Cardiac muscle cell (in vitro differentiated cells and primary cell): ENCODE results near the gene FCSK. TPM values are rescaled to one million over a fixed set of nuclear protein-coding genes. Genes with fewer than 3 reads are reported as not detected.
A peak's percentile ranks its signal among the peaks of the same experiment; 100 is the strongest.

Experiments
- DNase-seq, 2 donors: peaks; one replicate each; pipeline versions ENCODE4 v3.0.0 to v3.0.0-alpha.2; 2010 to 2017; ENCODE audit warnings: low read depth in 1 of 2, low spot score in 1 of 2
- H3K27ac ChIP-seq: fragments of 200-600 bp; sonication (generic); 2 replicates; pipeline ENCODE4 v1.5.1; 2016
- H3K27me3 ChIP-seq: fragments of 200-600 bp; sonication (generic); 2 replicates; pipeline ENCODE4 v1.6.0; 2016; ENCODE audit warnings: control low read depth
- H3K36me3 ChIP-seq: fragments of 200-600 bp; sonication (generic); 2 replicates; pipeline ENCODE4 v1.5.1; 2016; ENCODE audit warnings: control low read depth
- H3K4me1 ChIP-seq: fragments of 200-600 bp; sonication (generic); 2 replicates; pipeline ENCODE4 v1.8.1; 2017; ENCODE audit warnings: low read depth, mild to moderate bottlenecking, mixed run types
- H3K4me3 ChIP-seq: fragments of 200-600 bp; sonication (generic); 2 replicates; pipeline ENCODE4 v1.5.1; 2016; ENCODE audit warnings: mild to moderate bottlenecking
- H3K9me3 ChIP-seq: fragments of 200-600 bp; sonication (generic); 2 replicates; pipeline ENCODE4 v1.5.1; 2017; ENCODE audit warnings: low read depth, mild to moderate bottlenecking, control low read depth
- polyA plus RNA-seq: library from polyadenylated mRNA; unstranded; fragments of >200 nt; fragmentation: Nextera tagmentation; extraction: Ambion mirVana; gene quantifications from 2 replicates; pipeline ENCODE4 v1.2.1, GENCODE V29; 2016
- total RNA-seq: library from RNA; depleted of rRNA; stranded (reverse); fragments of >200 nt; gene quantifications from 2 replicates; pipeline ENCODE4 v1.2.3, GENCODE V29; 2016
- TF ChIP-seq, protein P1 (sequence below): IDR thresholded peaks from 2 replicates; pipeline ENCODE4 v1.5.1; 2012; ENCODE audit warnings: low read depth, mild to moderate bottlenecking, low read length

The FCSK gene
- total and polyA plus RNA-seq, 2 experiments from 2014 or later = 12.0 to 22.5 TPM

DNA sequence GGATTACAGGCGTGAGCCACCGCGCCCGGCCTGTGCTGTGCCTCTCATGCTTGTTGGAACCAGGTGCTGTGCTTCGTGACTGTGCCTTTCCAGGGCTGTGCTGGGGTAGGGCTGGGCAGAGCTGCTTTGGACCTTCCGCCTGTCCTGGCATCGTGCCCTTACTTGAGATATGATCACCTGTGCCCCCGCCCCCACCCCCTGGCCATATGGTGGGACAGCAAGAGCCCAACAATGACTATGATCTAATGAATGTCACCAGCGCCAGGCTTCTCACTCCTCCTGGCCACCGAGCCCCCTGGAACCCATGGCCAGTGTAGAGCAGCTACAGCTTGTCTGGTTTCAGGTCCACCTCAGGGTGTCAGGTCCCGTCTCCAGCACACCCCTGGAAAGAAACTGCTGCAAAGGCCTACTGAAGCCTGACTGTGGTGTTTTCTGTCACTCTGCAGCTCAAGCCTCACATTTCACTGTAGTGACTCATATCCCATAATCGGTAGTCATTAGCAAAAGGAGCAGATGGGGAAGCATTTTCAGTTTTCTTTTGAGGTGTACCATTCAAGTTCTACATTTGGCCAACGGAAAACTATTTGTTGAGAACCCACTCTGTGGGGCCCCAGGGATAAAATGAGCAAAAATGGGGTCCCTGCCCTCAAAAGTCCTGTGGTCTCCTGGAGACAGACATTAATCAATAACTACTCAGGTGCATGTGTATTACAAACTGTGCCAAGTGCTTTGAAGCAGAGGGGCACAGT lies 22.1 kb downstream of the FCSK start:
- no peak overlapping the region for H3K4me3 ChIP-seq
- H3K36me3 ChIP-seq = peaks cover 7% of the 10 kb centered on the region
- H3K27ac ChIP-seq = no peak overlapping the region
- H3K9me3 ChIP-seq = no peaks in the 10 kb centered on the region
- TF ChIP-seq, protein P1, sequence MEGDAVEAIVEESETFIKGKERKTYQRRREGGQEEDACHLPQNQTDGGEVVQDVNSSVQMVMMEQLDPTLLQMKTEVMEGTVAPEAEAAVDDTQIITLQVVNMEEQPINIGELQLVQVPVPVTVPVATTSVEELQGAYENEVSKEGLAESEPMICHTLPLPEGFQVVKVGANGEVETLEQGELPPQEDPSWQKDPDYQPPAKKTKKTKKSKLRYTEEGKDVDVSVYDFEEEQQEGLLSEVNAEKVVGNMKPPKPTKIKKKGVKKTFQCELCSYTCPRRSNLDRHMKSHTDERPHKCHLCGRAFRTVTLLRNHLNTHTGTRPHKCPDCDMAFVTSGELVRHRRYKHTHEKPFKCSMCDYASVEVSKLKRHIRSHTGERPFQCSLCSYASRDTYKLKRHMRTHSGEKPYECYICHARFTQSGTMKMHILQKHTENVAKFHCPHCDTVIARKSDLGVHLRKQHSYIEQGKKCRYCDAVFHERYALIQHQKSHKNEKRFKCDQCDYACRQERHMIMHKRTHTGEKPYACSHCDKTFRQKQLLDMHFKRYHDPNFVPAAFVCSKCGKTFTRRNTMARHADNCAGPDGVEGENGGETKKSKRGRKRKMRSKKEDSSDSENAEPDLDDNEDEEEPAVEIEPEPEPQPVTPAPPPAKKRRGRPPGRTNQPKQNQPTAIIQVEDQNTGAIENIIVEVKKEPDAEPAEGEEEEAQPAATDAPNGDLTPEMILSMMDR = no peak
- no peaks in the 10 kb centered on the region for H3K4me1 ChIP-seq
- DNase-seq = peak in 1 of 2 donors; percentile 67
- H3K27me3 ChIP-seq = no peaks in the 10 kb centered on the region

DNA sequence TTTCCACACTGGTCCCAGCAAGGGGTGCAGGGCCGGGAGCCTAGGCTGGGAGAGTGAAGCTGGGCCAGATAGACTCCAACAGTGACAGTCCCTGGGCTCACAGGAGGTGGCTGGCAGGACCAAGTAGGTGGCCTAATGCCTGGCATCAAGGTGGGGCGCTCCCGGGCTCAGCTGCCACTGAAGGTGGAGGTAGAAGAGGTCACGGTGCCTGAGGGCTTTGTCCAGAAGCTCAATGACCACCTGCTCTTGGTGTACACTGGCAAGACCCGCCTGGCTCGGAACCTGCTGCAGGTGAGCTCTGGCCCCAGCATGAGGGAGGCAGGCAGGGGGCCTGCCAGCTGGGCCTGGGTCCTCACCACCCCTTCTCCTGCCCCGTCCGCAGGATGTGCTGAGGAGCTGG lies 23.8 kb downstream of the FCSK start:
- no peaks in the 10 kb centered on the region for H3K27me3 ChIP-seq
- H3K4me1 ChIP-seq = no peaks in the 10 kb centered on the region
- DNase-seq = no peak
- no peak overlapping the region for H3K27ac ChIP-seq
- peaks cover 10% of the 10 kb centered on the region for H3K36me3 ChIP-seq
- TF ChIP-seq, protein P1 = no peak
- no peaks in the 10 kb centered on the region for H3K9me3 ChIP-seq
- H3K4me3 ChIP-seq = no peak overlapping the region

DNA sequence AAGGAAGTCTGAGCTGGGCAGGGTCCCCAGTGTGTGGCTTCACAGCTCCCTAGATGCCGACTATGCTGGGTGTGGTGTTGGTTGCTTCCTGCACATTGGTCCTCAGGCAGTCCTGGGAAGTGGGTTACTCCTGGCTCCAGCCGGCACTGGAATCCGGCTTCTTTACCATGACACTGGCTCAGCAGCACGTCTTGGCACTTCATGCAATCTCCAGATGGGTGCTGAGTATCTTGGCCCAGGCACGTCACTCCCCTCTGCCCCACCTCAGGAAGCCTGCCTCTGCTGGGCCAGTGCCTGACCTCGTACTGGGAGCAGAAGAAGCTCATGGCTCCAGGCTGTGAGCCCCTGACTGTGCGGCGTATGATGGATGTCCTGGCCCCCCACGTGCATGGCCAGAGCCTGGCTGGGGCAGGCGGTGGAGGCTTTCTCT lies 24.5 kb downstream of the FCSK start:
- TF ChIP-seq, protein P1 = no peak
- peak in 1 of 2 donors; percentile 9 for DNase-seq
- Histone ChIP-seq H3K4me3 (no peak overlapping the region), H3K4me1 (no peaks in the 10 kb centered on the region), H3K9me3 (no peaks in the 10 kb centered on the region), H3K36me3 (peaks cover 16% of the 10 kb centered on the region), H3K27me3 (no peaks in the 10 kb centered on the region), H3K27ac (no peak overlapping the region)

DNA sequence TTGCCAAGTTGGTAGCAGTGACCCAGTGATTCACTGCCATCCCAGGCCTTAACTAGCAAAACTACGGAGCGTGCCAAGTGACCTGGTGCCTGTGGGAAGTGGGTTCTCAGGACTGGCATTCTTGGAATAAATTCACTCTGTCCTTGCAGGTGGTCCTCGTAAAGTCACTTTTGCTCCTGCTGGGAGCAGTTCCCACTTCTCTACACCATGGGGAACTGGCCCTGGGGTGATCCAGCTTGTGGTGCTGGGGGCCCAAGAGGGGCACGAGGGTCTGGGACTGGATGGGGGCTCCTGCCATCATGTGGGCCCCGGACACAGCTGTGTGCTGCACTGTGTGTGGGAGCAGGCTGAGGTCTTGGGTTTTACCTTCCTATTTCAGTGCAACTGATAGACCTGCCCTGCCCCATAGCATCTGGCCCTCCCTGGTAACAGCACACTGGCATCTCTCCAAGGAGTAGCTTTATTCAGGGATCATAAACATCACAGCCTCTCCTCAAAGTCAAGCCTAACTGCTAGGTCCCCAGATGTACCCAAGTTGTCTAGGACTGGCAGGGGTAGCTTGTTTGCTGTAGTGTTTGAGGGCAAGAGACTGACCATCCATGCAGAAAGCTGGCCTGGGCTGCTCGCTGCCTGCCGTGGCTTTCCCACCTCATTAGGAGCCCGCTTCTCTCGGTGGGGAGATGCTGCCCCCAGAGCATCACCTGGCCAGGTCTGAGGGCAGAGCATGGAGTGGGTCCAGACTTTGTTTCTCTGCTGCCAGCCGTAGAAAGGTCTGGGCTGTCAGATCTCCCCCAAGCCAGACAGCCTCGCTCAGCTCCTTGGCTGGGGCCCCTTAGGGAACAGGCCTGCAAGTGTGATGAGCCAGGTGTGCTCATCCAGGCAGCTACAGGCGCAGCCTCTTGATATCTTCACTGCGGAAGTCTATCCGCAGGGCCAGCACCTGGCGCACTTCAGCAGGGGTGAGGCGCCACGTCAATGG lies 26.0 kb downstream of the FCSK start:
- Histone ChIP-seq H3K27me3 (no peaks in the 10 kb centered on the region), H3K36me3 (peaks cover 19% of the 10 kb centered on the region), H3K4me3 (no peak overlapping the region), H3K27ac (no peak overlapping the region), H3K9me3 (no peaks in the 10 kb centered on the region), H3K4me1 (no peaks in the 10 kb centered on the region)
- DNase-seq = no peak
- TF ChIP-seq, protein P1 = no peak

DNA sequence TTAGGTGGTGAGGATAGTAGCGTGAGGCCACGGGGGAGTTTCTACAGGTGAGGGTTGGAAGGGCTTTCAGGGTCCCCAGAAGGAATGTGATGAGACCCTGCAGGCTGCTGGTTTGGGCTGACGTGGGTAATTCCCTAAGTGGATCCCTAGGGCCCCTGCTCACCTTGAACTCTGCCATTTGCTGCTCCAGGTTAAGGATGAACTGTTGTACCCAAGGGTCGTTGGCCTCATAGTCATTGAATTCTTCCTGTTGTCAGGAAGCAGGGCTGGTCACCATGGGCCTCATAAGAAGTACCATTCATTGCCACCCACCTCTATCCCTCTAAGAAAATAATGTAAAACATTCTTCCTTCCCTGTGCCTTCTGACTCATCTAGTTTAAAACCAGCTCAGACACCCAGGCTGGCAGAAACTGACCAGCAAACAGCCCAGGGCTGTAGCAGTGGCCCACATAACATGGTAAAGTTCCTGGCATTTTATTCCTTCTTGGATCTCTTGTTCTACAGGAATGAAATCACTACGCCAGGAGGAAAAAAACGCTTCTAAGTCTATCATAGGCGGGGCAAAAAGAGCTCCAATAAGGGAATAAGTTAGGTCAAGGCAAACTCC lies 27.6 kb downstream of the FCSK start:
- Histone ChIP-seq H3K4me1 (no peaks in the 10 kb centered on the region), H3K4me3 (no peak overlapping the region), H3K27me3 (no peaks in the 10 kb centered on the region), H3K9me3 (no peaks in the 10 kb centered on the region), H3K27ac (no peak overlapping the region), H3K36me3 (peaks cover 19% of the 10 kb centered on the region)
- no peak for DNase-seq
- TF ChIP-seq, protein P1 = no peak
